Measurements from ENCODE around the gene HMCN1. TPM values are rescaled to one million over a fixed set of nuclear protein-coding genes. Genes with fewer than 3 reads are reported as not detected.

Gene HMCN1
- total RNA-seq, 4 donors from 2014 or later, result 9.2 to 15.1 (median 13.8) TPM

GRCh38 chr1:186146974-186147373 lies 412.8 kb downstream of the HMCN1 start:
- no peak for TF ChIP-seq CTCF (IDR thresholded peaks at IDR 0.05; ENCODE audit: low read depth)

- TF ChIP-seq CTCF (IDR thresholded peaks at IDR 0.05; ENCODE audit: low read depth), result no peak
These were observed 415.4 kb downstream of the HMCN1 start for GRCh38 chr1:186149591-186149990.

GRCh38 chr1:186152227-186152619 lies 418.0 kb downstream of the HMCN1 start:
- TF ChIP-seq CTCF (IDR thresholded peaks at IDR 0.05; ENCODE audit: low read depth), result no peak

GRCh38 chr1:186152620-186153239 lies 418.5 kb downstream of the HMCN1 start:
- TF ChIP-seq CTCF (IDR thresholded peaks at IDR 0.05; ENCODE audit: low read depth), result no peak

GRCh38 chr1:186154651-186155050 lies 420.5 kb downstream of the HMCN1 start:
- TF ChIP-seq CTCF (IDR thresholded peaks at IDR 0.05; ENCODE audit: low read depth), result no peak

GRCh38 chr1:186155594-186155993 lies 421.4 kb downstream of the HMCN1 start:
- no peak for TF ChIP-seq CTCF (IDR thresholded peaks at IDR 0.05; ENCODE audit: low read depth)

- TF ChIP-seq CTCF (IDR thresholded peaks at IDR 0.05; ENCODE audit: low read depth), result no peak
These were observed 430.6 kb downstream of the HMCN1 start for GRCh38 chr1:186164773-186165172.
